ENCODE results near the gene FARP2. TPM values are rescaled to one million over a fixed set of nuclear protein-coding genes. Genes with fewer than 3 reads are reported as not detected.

Gene FARP2
- total and polyA plus RNA-seq, 4 donors = 5.8 to 30.9 (median 14.3) TPM

DNA sequence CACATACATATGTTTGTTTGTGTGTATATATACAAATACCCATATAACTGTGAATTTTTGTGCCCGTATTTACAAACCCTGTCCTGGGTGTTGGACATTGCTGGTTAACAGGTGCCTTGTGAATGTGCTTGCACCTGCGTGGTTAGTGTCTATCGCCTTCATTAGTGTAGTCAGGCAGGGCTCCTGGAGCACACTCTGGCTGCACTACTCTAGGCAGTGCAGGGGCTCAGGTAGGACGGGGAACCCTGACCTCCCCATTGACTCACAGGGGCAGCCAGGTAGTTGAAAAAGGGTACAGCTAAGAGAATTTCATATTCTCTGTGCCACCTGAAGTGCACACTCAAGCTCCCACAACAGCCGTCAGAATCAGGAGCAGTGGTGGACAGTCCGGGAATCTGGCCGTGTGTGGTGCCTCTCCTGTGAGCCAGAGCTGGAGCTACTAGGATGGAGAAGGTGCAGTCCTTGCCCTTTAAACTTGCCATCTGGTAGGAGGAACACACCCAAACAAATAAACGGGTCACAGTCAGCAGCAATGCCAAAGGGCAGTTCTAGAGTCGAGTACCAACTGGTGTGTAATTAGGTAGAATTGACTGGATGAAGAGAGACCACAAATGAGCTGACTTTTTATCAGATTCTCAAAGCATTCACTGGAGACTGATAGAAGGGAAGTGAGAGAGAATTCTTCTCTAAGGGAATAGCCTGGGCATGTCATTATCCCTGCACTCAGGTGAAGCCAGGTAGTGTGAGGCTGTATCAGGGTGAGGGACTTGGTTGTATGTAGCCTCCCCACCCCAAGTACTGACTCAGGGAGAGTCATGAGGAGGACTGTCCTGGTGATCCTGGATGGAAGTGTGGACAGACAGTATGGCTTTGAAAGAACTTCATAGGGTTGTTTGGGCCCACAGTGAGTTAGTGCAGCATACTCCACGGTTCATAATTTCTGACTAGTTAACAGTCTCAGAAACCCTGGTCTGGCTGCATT lies 44.1 kb downstream of the FARP2 start:
- DNase-seq (ENCODE audit: low spot score) = no peak
- TF ChIP-seq JUND (IDR thresholded peaks at IDR 0.05) = no peak
- no peak for TF ChIP-seq SP1 (IDR thresholded peaks at IDR 0.05)
- TF ChIP-seq FOXA2 (IDR thresholded peaks at IDR 0.05) = no peak
- TF ChIP-seq, protein P1, sequence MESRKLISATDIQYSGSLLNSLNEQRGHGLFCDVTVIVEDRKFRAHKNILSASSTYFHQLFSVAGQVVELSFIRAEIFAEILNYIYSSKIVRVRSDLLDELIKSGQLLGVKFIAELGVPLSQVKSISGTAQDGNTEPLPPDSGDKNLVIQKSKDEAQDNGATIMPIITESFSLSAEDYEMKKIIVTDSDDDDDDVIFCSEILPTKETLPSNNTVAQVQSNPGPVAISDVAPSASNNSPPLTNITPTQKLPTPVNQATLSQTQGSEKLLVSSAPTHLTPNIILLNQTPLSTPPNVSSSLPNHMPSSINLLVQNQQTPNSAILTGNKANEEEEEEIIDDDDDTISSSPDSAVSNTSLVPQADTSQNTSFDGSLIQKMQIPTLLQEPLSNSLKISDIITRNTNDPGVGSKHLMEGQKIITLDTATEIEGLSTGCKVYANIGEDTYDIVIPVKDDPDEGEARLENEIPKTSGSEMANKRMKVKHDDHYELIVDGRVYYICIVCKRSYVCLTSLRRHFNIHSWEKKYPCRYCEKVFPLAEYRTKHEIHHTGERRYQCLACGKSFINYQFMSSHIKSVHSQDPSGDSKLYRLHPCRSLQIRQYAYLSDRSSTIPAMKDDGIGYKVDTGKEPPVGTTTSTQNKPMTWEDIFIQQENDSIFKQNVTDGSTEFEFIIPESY (IDR thresholded peaks at IDR 0.05) = no peak
- TF ChIP-seq, protein P2, sequence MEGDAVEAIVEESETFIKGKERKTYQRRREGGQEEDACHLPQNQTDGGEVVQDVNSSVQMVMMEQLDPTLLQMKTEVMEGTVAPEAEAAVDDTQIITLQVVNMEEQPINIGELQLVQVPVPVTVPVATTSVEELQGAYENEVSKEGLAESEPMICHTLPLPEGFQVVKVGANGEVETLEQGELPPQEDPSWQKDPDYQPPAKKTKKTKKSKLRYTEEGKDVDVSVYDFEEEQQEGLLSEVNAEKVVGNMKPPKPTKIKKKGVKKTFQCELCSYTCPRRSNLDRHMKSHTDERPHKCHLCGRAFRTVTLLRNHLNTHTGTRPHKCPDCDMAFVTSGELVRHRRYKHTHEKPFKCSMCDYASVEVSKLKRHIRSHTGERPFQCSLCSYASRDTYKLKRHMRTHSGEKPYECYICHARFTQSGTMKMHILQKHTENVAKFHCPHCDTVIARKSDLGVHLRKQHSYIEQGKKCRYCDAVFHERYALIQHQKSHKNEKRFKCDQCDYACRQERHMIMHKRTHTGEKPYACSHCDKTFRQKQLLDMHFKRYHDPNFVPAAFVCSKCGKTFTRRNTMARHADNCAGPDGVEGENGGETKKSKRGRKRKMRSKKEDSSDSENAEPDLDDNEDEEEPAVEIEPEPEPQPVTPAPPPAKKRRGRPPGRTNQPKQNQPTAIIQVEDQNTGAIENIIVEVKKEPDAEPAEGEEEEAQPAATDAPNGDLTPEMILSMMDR (IDR thresholded peaks at IDR 0.05; ENCODE audit: low read depth, low read length, missing input control) = no peak
- peak; percentile 36 to 53 for TF ChIP-seq RAD21 (IDR thresholded peaks at IDR 0.05)
- no peak for TF ChIP-seq TAF1 (conservative IDR thresholded peaks at IDR 0.05)
- TF ChIP-seq, protein P3, sequence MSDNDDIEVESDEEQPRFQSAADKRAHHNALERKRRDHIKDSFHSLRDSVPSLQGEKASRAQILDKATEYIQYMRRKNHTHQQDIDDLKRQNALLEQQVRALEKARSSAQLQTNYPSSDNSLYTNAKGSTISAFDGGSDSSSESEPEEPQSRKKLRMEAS (IDR thresholded peaks at IDR 0.05) = peak; percentile 32
- TF ChIP-seq EGR1 (IDR thresholded peaks at IDR 0.05; ENCODE audit: low read depth in 2 of 2) = no peak
- TF ChIP-seq FOXA1 (IDR thresholded peaks at IDR 0.05) = no peak
- TF ChIP-seq HNF4A (conservative IDR thresholded peaks at IDR 0.05) = peak; percentile 76 to 82
- TF ChIP-seq NR2F2 (IDR thresholded peaks at IDR 0.05) = no peak
- TF ChIP-seq, protein P4, sequence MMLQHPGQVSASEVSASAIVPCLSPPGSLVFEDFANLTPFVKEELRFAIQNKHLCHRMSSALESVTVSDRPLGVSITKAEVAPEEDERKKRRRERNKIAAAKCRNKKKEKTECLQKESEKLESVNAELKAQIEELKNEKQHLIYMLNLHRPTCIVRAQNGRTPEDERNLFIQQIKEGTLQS (IDR thresholded peaks at IDR 0.05) = no peak
- TF ChIP-seq YY1 (IDR thresholded peaks at IDR 0.05) = no peak
- TF ChIP-seq HNF4G (IDR thresholded peaks at IDR 0.05) = peak; percentile 13
- TF ChIP-seq RXRA (IDR thresholded peaks at IDR 0.05) = peak; percentile 46 to 56
- TF ChIP-seq GABPA (IDR thresholded peaks at IDR 0.05 in 1 of 2, conservative IDR thresholded peaks at IDR 0.05 in 1 of 2) = no peak
- TF ChIP-seq, protein P5, sequence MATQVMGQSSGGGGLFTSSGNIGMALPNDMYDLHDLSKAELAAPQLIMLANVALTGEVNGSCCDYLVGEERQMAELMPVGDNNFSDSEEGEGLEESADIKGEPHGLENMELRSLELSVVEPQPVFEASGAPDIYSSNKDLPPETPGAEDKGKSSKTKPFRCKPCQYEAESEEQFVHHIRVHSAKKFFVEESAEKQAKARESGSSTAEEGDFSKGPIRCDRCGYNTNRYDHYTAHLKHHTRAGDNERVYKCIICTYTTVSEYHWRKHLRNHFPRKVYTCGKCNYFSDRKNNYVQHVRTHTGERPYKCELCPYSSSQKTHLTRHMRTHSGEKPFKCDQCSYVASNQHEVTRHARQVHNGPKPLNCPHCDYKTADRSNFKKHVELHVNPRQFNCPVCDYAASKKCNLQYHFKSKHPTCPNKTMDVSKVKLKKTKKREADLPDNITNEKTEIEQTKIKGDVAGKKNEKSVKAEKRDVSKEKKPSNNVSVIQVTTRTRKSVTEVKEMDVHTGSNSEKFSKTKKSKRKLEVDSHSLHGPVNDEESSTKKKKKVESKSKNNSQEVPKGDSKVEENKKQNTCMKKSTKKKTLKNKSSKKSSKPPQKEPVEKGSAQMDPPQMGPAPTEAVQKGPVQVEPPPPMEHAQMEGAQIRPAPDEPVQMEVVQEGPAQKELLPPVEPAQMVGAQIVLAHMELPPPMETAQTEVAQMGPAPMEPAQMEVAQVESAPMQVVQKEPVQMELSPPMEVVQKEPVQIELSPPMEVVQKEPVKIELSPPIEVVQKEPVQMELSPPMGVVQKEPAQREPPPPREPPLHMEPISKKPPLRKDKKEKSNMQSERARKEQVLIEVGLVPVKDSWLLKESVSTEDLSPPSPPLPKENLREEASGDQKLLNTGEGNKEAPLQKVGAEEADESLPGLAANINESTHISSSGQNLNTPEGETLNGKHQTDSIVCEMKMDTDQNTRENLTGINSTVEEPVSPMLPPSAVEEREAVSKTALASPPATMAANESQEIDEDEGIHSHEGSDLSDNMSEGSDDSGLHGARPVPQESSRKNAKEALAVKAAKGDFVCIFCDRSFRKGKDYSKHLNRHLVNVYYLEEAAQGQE (IDR thresholded peaks at IDR 0.05) = no peak
- peaks cover 2 to 12% (median 10%) of the 10 kb centered on the region in 4 donors for H3K4me1 ChIP-seq (ENCODE audit: control insufficient read depth in 4 of 4, insufficient read depth in 4 of 4, low read length in 3 of 4)
- peaks cover 0 to 3% (median 1%) of the 10 kb centered on the region in 4 donors for H3K36me3 ChIP-seq (ENCODE audit: control insufficient read depth in 4 of 4, insufficient read depth in 3 of 4, low read depth in 1 of 4, low read length in 3 of 4)
- no peak overlapping the region for H3K27ac ChIP-seq (ENCODE audit: low read depth in 1 of 2, low read length in 2 of 2)
- no peaks in the 10 kb centered on the region for H3K27me3 ChIP-seq (ENCODE audit: control insufficient read depth in 4 of 4, insufficient read depth in 4 of 4, low read length in 3 of 4)
- no peaks in the 10 kb centered on the region for H3K9me3 ChIP-seq (ENCODE audit: control insufficient read depth in 4 of 4, low read length in 3 of 4)
- 57% methylated on average over 10 of the region's 10 CpGs for WGBS
- no peak overlapping the region for H3K9ac ChIP-seq (ENCODE audit: low read depth in 1 of 2, low read length in 2 of 2)
- H3K4me3 ChIP-seq (ENCODE audit: low read depth in 1 of 3, low read length in 3 of 3) = no peak overlapping the region

All from liver (tissue), 9 donors.